Nephron progenitor cell (in vitro differentiated cells): ENCODE measurements around the gene PCMT1.

ENCODE experiments used
- DNase-seq: peaks from one replicate; pipeline ENCODE4 v3.0.0; 2021
- H3K27ac Mint-ChIP-seq: 2 replicates; pipeline ENCODE4 v1.8.0; 2021; ENCODE audit warnings: mild to moderate bottlenecking, moderate library complexity, mixed read lengths
- H3K27me3 Mint-ChIP-seq: 2 replicates; pipeline ENCODE4 v1.8.0; 2021; ENCODE audit warnings: mild to moderate bottlenecking, low read depth, mixed read lengths; ENCODE audit not compliant: poor library complexity
- H3K36me3 Mint-ChIP-seq: 2 replicates; pipeline ENCODE4 v1.8.0; 2021; ENCODE audit warnings: low read depth, mixed read lengths
- H3K4me1 Mint-ChIP-seq: 2 replicates; pipeline ENCODE4 v1.8.0; 2021; ENCODE audit warnings: mixed read lengths
- H3K4me3 Mint-ChIP-seq: 2 replicates; pipeline ENCODE4 v1.8.0; 2021; ENCODE audit warnings: mild to moderate bottlenecking, moderate library complexity, mixed read lengths
- H3K9me3 Mint-ChIP-seq: 2 replicates; pipeline ENCODE4 v1.8.0; 2021; ENCODE audit warnings: mild to moderate bottlenecking, moderate library complexity, mixed read lengths
- CTCF ChIP-seq: fragments of 200-600 bp; sonication (generic); IDR thresholded peaks from 2 replicates; pipeline ENCODE4 v1.5.0; 2021; ENCODE audit warnings: antibody characterized with exemption

Gene PCMT1

GRCh38 chr6:149766156-149766769 is 16.7 kb downstream of the PCMT1 start:
- H3K4me3 Mint-ChIP-seq, result no peak overlapping the region
- peaks cover 2% of the 10 kb centered on the region for H3K27me3 Mint-ChIP-seq
- peaks cover 45% of the 10 kb centered on the region for H3K9me3 Mint-ChIP-seq
- H3K4me1 Mint-ChIP-seq, result no peaks in the 10 kb centered on the region
- H3K36me3 Mint-ChIP-seq, result peaks cover 63% of the 10 kb centered on the region
- no peak overlapping the region for H3K27ac Mint-ChIP-seq
- no peak for DNase-seq
- no peak for TF ChIP-seq CTCF

- Mint-ChIP-seq H3K4me1 (no peaks in the 10 kb centered on the region), H3K9me3 (peaks cover 31% of the 10 kb centered on the region), H3K36me3 (peaks cover 74% of the 10 kb centered on the region), H3K4me3 (no peak overlapping the region), H3K27me3 (no peaks in the 10 kb centered on the region), H3K27ac (no peak overlapping the region)
- no peak for DNase-seq
- TF ChIP-seq CTCF, result no peak
Measured at GRCh38 chr6:149769676-149770075, 20.1 kb downstream of the PCMT1 start.

GRCh38 chr6:149771185-149771584 is 21.6 kb downstream of the PCMT1 start:
- no peak for TF ChIP-seq CTCF
- Mint-ChIP-seq H3K27me3 (no peaks in the 10 kb centered on the region), H3K4me3 (no peak overlapping the region), H3K27ac (no peak overlapping the region), H3K4me1 (no peaks in the 10 kb centered on the region), H3K9me3 (peaks cover 20% of the 10 kb centered on the region), H3K36me3 (peaks cover 74% of the 10 kb centered on the region)
- no peak for DNase-seq

GRCh38 chr6:149771925-149772324 is 22.4 kb downstream of the PCMT1 start:
- no peak for DNase-seq
- Mint-ChIP-seq H3K4me3 (no peak overlapping the region), H3K4me1 (no peaks in the 10 kb centered on the region), H3K9me3 (peaks cover 12% of the 10 kb centered on the region), H3K27me3 (no peaks in the 10 kb centered on the region), H3K36me3 (peaks cover 67% of the 10 kb centered on the region), H3K27ac (no peak overlapping the region)
- no peak for TF ChIP-seq CTCF

- Mint-ChIP-seq H3K27me3 (no peaks in the 10 kb centered on the region), H3K27ac (no peak overlapping the region), H3K36me3 (peaks cover 42% of the 10 kb centered on the region), H3K4me3 (no peak overlapping the region), H3K4me1 (no peaks in the 10 kb centered on the region), H3K9me3 (no peaks in the 10 kb centered on the region)
- no peak for DNase-seq
- no peak for TF ChIP-seq CTCF
Measured at GRCh38 chr6:149777624-149778023, 28.1 kb downstream of the PCMT1 start.

- no peak for TF ChIP-seq CTCF
- H3K36me3 Mint-ChIP-seq, result peaks cover 46% of the 10 kb centered on the region
- no peak for DNase-seq
- H3K27me3 Mint-ChIP-seq, result no peaks in the 10 kb centered on the region
- no peak overlapping the region for H3K4me3 Mint-ChIP-seq
- H3K27ac Mint-ChIP-seq, result no peak overlapping the region
- H3K4me1 Mint-ChIP-seq, result no peaks in the 10 kb centered on the region
- H3K9me3 Mint-ChIP-seq, result no peaks in the 10 kb centered on the region
Measured at GRCh38 chr6:149779644-149779963, 30.1 kb downstream of the PCMT1 start.
